HG03103 (cell line): ENCODE measurements around the gene MAP2K7.
"Not testable (repeated sequence)": the region's sequence is repeated elsewhere in the genome, so short reads cannot be mapped to it uniquely, and the experiment has no call there.

Experiments used
- ATAC-seq: cut with Tn5 transposase; IDR thresholded peaks from one replicate; pipeline ENCODE4 v1.9.1; 2021; ENCODE audit warnings: low read depth; ENCODE audit not compliant: unreplicated experiment

The MAP2K7 gene

DNA sequence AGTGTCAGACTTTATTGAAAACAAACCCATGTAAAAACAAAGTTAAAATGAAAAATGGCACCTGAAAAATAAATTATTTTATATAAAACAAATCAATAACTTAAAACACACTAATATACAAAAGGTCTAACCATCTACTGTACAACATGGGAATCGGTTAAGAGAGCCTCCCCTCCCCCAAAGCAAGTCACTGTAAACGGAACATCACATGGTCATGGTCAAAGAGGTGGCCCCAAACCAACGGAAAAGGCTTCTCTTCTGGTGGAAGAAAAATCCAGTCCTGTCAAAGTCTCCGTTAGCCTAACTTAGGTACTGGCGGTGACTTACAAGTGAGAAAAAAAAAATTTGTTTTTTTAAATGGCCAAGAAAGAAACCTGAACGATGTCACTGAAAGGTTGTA lies 55.5 kb downstream of the MAP2K7 start:
- ATAC-seq, result no peak

GRCh38 chr19:7961082-7961481 lies 57.4 kb downstream of the MAP2K7 start:
- ATAC-seq, result not testable (repeated sequence)

GRCh38 chr19:7961920-7962626 lies 58.4 kb downstream of the MAP2K7 start:
- no peak for ATAC-seq

GRCh38 chr19:7962644-7963268 lies 59.1 kb downstream of the MAP2K7 start:
- no peak for ATAC-seq

DNA sequence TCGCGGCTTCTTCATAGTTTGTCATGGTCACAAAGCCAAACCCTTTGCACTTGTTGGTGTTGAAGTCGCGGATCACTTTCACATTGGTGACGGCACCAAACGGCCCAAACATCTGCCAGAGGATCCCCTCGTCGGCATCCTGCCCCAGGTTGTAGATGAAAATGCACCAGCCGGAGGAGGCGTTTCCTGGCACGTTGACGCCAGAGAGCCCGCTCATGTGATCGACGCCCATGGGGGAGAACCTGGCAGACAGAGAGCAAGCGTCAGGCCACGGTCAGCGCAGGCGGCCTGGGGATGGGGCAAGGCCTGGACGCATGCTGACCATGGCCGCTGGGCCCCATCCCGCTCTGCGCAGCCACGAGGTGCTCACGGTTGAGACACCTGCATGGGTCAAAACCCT lies 59.9 kb downstream of the MAP2K7 start:
- ATAC-seq, result no peak
